GM21619 (cell line): ENCODE results near the gene PRKCD.
A peak's percentile ranks its signal among the peaks of the same experiment; 100 is the strongest.

Experiments
- ATAC-seq: cut with Tn5 transposase; IDR thresholded peaks from one replicate; pipeline ENCODE4 v1.9.1; 2021; ENCODE audit not compliant: unreplicated experiment

PRKCD gene

GRCh38 chr3:53160660-53161449, at the start of gene PRKCD:
Gene PRKCD, plus strand, starts transcription at chr3:53161209. Its CDS starts 17,214 bp downstream, at chr3:53178423.
- ATAC-seq = peak; percentile 44

- ATAC-seq = no peak
These were observed 49.2 kb upstream of the PRKCD start for GRCh38 chr3:53111822-53112221.

GRCh38 chr3:53113293-53114010, 47.6 kb upstream of the PRKCD start:
- ATAC-seq = no peak

GRCh38 chr3:53114011-53114400, 47.0 kb upstream of the PRKCD start:
- peak; percentile 68 for ATAC-seq

- ATAC-seq = no peak
These were observed 46.5 kb upstream of the PRKCD start for GRCh38 chr3:53114412-53115074.

GRCh38 chr3:53116956-53117355, 44.1 kb upstream of the PRKCD start:
- ATAC-seq = no peak

- ATAC-seq = no peak
These were observed 40.7 kb upstream of the PRKCD start for GRCh38 chr3:53120336-53120735.

- no peak for ATAC-seq
These were observed 38.6 kb upstream of the PRKCD start for GRCh38 chr3:53122255-53122932.

GRCh38 chr3:53122933-53123305, 38.1 kb upstream of the PRKCD start:
- no peak for ATAC-seq

- no peak for ATAC-seq
These were observed 37.5 kb upstream of the PRKCD start for GRCh38 chr3:53123510-53123909.

GRCh38 chr3:53123953-53124352, 37.1 kb upstream of the PRKCD start:
- ATAC-seq = no peak

GRCh38 chr3:53126601-53127000, 34.4 kb upstream of the PRKCD start:
- no peak for ATAC-seq

GRCh38 chr3:53129344-53129743, 31.7 kb upstream of the PRKCD start:
- ATAC-seq = no peak

- ATAC-seq = peak; percentile 75
These were observed 30.6 kb upstream of the PRKCD start, which contains the start of gene RFT1 for GRCh38 chr3:53130179-53131061. Gene RFT1, minus strand, starts transcription at chr3:53130435. Its CDS starts 35 bp downstream, at chr3:53130400.

- no peak for ATAC-seq
These were observed 29.9 kb upstream of the PRKCD start for GRCh38 chr3:53131096-53131495.

- no peak for ATAC-seq
These were observed 28.7 kb upstream of the PRKCD start for GRCh38 chr3:53132347-53132746.

GRCh38 chr3:53134631-53135232, 26.3 kb upstream of the PRKCD start:
- peak; percentile 59 for ATAC-seq

- ATAC-seq = no peak
These were observed 23.8 kb upstream of the PRKCD start for GRCh38 chr3:53137221-53137620.

- no peak for ATAC-seq
These were observed 23.1 kb upstream of the PRKCD start for GRCh38 chr3:53137835-53138446.
